ENCODE measurements around the gene ADD2. TPM values are rescaled to one million over a fixed set of nuclear protein-coding genes. Genes with fewer than 3 reads are reported as not detected.

ADD2 gene
- polyA plus RNA-seq, 3 donors: 5.5 to 5.7 (median 5.6) TPM

GRCh38 chr2:70726947-70727725 is 40.9 kb downstream of the ADD2 start:
- DNase-seq (ENCODE audit: low read depth in 3 of 3, low spot score in 2 of 3): no peak

- DNase-seq (ENCODE audit: low read depth in 3 of 3, low spot score in 2 of 3): no peak
Observed at GRCh38 chr2:70725505-70725904, 42.5 kb downstream of the ADD2 start.

- no peak for DNase-seq (ENCODE audit: low read depth in 3 of 3, low spot score in 2 of 3)
Observed at GRCh38 chr2:70724366-70724765, 43.6 kb downstream of the ADD2 start.

GRCh38 chr2:70723286-70723885 is 44.6 kb downstream of the ADD2 start:
- no peak for DNase-seq (ENCODE audit: low read depth in 3 of 3, low spot score in 2 of 3)

GRCh38 chr2:70720124-70720523 is 47.9 kb downstream of the ADD2 start:
- DNase-seq (ENCODE audit: low read depth in 3 of 3, low spot score in 2 of 3): no peak

- no peak for DNase-seq (ENCODE audit: low read depth in 3 of 3, low spot score in 2 of 3)
Observed at GRCh38 chr2:70719231-70719630, 48.8 kb downstream of the ADD2 start.

- DNase-seq (ENCODE audit: low read depth in 3 of 3, low spot score in 2 of 3): no peak
Observed at GRCh38 chr2:70718736-70719135, 49.3 kb downstream of the ADD2 start.

GRCh38 chr2:70718241-70718640 is 49.8 kb downstream of the ADD2 start:
- DNase-seq (ENCODE audit: low read depth in 3 of 3, low spot score in 2 of 3): no peak

- DNase-seq (ENCODE audit: low read depth in 3 of 3, low spot score in 2 of 3): no peak
Observed at GRCh38 chr2:70717431-70718038, 50.5 kb downstream of the ADD2 start.

GRCh38 chr2:70716951-70717350 is 51.0 kb downstream of the ADD2 start:
- no peak for DNase-seq (ENCODE audit: low read depth in 3 of 3, low spot score in 2 of 3)

GRCh38 chr2:70716131-70716743 is 51.8 kb downstream of the ADD2 start:
- DNase-seq (ENCODE audit: low read depth in 3 of 3, low spot score in 2 of 3): no peak

- no peak for DNase-seq (ENCODE audit: low read depth in 3 of 3, low spot score in 2 of 3)
Observed at GRCh38 chr2:70715071-70715985, 52.7 kb downstream of the ADD2 start.

- no peak for DNase-seq (ENCODE audit: low read depth in 3 of 3, low spot score in 2 of 3)
Observed at GRCh38 chr2:70714141-70714905, 53.7 kb downstream of the ADD2 start.

- DNase-seq (ENCODE audit: low read depth in 3 of 3, low spot score in 2 of 3): no peak
Observed at GRCh38 chr2:70712916-70713315, 55.1 kb downstream of the ADD2 start.

GRCh38 chr2:70711191-70711590 is 56.8 kb downstream of the ADD2 start:
- DNase-seq (ENCODE audit: low read depth in 3 of 3, low spot score in 2 of 3): no peak

GRCh38 chr2:70710038-70710690 is 57.8 kb downstream of the ADD2 start:
- no peak for DNase-seq (ENCODE audit: low read depth in 3 of 3, low spot score in 2 of 3)

GRCh38 chr2:70709275-70710037 is 58.5 kb downstream of the ADD2 start:
- no peak for DNase-seq (ENCODE audit: low read depth in 3 of 3, low spot score in 2 of 3)

GRCh38 chr2:70708376-70709199 is 59.4 kb downstream of the ADD2 start:
- DNase-seq (ENCODE audit: low read depth in 3 of 3, low spot score in 2 of 3): no peak

All from right renal cortex interstitium (tissue), 3 donors.